HTR-8/SVneo (cell line): ENCODE data around the gene RPS6KA2.
"Not testable (repeated sequence)": the region's sequence is repeated elsewhere in the genome, so short reads cannot be mapped to it uniquely, and the experiment has no call there.

ENCODE experiments used
- DNase-seq: peaks from one replicate; pipeline ENCODE4 v3.0.0; 2011; ENCODE audit warnings: low spot score, mixed read lengths; ENCODE audit not compliant: insufficient read length
- FAIRE-seq: peaks from 2 replicates; lab custom pipeline; 2011; peaks lifted over from hg19 to GRCh38; lab: Jason Lieb, UNC

The RPS6KA2 gene

DNA sequence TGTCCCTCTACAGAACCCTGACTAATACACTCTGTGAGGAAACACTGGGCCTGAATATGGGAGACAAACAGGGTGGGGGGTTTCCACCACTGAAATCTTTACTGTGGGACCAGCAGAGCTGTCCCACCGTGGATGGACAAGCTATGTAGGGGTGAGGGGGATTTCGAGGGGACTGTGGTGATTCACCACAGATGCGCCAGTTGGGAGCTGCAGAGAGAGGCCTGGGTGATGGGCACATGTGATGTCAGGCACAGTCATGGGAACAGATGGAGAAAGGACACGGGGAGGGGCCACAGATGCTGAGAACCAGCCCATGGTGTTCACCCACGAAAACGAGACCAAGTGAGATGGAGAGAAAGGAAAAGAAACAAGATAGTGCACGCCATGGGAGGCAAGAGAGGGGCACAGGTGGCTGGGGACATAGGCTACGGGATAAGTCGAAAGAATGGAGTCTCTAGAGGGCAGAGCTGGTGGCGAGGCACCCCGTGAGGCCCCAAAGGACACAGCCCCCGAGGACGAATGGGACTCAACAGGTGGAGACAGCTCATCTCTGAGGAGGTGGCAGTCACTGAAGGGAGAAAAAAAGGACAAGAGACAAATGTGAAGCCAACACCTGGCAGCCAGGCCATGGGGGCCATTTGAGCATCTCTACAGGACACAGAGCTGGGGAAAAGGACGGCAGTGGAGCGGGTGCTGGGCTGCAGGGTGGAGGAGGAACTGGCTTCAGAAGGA, 30.1 kb downstream of the RPS6KA2 start:
- FAIRE-seq = no peak
- DNase-seq = no peak

DNA sequence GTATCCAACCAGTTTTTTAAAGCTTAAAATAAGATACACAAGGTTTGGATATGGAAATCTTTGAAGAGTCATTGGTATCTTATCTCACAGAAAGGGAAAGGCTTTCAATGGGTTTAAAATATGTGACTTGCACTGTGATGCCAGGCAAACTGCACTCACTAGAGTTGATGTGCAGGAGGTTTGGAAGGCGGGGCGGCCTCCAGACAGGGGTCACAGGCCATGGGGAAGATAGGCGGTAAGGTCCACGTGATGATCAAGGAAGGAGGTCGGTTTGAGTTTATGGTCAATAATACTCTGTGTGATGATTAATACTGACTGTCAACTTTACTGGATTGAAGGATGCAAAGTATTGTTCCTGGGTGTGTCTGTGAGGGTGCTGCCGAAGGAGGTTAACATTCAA, 31.1 kb downstream of the RPS6KA2 start:
- FAIRE-seq (no peak), DNase-seq (no peak)

DNA sequence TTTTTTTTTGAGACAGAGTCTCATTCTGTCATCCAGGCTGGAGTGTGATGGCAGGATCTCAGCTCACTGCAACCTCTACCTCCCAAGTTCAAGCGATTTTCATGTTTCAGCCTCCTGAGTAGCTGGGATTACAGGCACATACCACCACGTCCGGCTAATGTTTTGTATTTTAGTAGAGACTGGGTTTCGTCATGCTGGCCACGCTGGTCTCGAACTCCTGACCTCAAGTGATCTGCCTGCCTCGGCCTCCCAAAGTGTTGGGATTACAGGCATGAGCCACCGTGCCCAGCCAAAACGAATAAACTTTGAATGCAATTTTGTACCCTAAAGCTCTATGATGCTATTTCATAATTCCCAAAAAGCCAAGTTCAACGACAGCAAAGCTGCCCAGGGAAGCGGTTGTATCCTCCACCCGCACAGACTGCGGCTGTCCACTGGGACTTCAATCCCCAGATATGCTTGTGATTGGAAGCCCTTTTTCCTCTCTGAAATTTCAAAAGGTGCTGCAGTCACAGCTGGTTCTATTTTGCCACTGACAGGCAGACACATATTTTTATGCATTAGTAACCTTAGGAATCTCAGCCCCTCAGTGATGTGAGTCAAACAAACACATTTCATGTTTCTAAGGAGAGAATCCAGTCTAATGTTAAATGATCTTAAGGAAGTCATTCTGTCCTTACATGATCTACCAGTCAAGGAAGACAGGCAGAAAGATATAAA, 31.8 kb downstream of the RPS6KA2 start:
- FAIRE-seq = no peak
- no peak for DNase-seq

DNA sequence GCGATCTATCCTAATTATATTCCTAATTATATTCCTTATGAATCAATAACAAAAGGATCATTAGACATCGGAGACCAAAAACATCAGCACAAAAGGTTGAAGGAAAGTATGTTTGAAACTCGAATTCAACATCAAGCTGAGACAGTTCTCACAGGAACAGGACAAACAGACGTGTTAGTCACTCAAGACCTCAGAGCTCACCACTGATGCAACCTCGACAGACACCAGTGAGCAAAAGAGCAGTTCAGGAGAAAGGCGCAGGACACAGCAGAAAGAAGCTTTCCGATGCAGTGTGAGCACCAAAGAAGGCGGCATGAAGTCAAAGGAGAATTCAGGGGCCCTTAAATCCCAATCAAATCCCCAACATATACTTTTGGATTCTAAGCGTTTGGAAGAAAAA, 34.2 kb downstream of the RPS6KA2 start:
- DNase-seq = no peak

DNA sequence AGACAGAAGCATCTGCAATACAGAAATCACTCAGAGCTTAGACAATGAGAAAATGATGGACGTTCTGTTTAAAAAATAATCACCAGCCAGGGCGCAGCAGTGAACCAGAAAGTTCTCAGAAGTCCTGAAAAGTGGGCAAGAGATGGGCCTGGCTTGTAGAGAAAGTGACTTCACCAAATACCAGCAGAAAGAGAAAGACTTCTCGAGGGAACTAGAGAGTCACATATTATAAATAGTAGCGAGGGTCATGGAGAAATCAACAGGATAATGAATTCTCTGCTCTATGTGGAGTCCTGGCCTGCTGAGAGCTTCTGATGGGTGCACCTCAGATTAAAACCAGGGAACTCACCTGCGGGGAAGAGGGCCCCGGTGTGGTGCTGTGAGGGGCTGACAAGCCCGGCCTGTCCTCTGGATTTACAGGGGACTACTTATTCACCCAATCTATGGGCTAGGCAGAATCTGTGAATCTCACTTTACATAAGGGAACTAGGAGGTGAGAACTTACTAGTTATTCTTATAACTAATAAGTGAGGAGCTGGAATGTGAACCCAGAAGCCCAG, 35.0 kb downstream of the RPS6KA2 start:
- no peak for DNase-seq
- no peak for FAIRE-seq

More for the DNA sequence above, 34.2 kb downstream of the RPS6KA2 start:
- FAIRE-seq = no peak

DNA sequence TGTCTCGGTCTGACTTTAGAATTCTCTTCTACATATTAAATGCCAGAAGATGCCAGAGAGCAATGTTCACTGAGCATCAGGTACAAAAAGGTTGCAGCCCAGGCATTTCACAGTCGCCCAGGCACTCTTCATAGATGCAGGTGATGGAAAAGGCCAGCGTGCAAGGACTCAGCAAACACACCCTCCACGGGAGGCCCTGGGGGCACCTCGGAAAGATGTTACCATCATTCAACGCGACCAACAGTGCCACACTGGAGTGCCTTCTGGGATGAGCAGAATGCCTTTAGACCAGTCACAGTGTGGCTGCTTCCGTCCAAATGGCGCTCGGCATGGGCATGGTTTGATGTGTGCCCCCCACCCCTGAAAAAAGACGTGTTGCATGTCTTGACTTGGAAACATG, 36.0 kb downstream of the RPS6KA2 start:
- DNase-seq (no peak), FAIRE-seq (no peak)

DNA sequence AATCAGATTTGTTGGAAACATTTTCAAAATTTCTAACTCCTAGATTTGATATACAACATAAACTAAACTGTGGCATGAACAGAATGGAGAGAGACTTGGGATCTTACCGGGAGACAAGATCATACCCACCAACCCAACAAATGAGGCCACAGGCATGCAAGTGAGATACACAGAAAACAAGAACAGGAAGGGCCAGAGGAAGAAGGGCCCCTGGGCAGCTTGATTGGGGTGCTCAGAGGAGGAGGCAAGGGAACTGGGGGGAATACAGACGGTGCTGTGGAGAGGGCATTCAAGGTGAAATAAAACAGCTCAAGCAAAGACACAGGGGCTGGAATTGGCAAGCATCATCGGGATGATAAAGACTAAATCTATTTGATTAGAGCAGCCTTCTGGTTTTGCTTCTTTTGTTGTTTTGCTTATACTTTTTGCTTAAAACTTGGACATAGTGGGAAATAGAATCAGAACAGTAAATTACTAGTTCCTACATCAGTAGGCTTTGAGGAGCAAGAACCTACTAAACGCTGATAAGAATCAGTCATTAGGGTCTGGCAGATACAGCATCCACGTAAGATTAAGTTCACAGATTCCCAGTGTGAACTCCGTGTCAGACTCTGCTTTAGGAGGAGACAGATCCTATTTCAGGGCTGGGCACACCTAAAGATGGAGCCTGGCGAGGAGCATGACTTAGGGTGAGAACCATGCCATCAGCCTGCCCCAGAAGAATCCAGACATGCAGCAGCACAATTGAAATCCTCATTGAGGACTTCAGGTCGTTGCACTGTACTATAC, 37.1 kb downstream of the RPS6KA2 start:
- no peak for FAIRE-seq

DNA sequence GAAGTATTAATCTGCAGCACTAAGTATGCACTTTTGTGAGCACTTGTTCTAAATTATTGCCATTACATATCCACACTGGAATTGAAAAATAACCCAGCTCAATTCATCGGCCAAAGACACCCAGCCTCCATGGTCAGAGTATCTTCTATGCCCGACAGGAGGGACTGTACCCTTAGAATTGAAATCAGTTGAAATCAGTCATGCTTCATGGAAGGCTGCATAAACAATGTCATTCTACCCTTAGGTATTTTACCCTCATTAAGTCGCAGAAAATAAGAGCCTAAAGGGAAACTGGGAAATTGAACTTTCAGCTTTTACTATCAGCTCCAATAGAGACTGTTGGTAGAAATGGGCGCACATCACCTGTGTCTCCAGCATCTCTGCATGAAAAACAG, 37.7 kb downstream of the RPS6KA2 start:
- DNase-seq = no peak

More for the DNA sequence above, 37.1 kb downstream of the RPS6KA2 start:
- no peak for DNase-seq

DNA sequence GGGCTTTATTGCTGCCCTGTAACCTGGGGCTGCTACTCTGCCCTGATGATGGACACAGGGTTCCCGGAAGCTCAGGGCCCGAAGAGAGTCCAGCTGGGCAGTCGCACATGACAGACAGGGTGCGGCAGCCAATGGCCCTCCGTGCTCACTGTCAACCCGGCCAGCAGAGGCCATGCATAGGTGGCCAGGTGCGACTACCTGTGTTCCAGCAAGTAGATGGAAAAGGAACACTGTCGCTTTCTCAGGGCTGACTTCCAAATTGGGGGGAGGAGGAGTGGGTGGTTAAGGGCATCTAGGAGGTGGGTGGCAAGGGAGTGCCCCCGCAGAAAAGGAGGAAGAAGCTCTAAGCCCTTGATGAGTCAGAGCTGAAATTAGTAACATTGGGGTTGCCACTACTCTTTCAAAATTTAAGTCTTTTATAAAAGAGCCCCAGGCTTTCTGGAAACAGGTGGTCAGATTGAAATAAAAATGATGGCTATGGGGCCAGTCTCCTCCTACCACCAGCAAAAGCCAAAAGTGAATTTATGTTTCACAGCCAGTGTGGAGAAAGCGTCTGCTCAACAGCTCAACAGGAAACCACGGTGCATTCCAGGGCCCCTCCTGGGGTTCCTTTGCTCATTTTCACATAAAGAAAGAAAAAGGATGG, 38.2 kb downstream of the RPS6KA2 start:
- FAIRE-seq (no peak), DNase-seq (no peak)

More for the DNA sequence above, 37.7 kb downstream of the RPS6KA2 start:
- FAIRE-seq = no peak

DNA sequence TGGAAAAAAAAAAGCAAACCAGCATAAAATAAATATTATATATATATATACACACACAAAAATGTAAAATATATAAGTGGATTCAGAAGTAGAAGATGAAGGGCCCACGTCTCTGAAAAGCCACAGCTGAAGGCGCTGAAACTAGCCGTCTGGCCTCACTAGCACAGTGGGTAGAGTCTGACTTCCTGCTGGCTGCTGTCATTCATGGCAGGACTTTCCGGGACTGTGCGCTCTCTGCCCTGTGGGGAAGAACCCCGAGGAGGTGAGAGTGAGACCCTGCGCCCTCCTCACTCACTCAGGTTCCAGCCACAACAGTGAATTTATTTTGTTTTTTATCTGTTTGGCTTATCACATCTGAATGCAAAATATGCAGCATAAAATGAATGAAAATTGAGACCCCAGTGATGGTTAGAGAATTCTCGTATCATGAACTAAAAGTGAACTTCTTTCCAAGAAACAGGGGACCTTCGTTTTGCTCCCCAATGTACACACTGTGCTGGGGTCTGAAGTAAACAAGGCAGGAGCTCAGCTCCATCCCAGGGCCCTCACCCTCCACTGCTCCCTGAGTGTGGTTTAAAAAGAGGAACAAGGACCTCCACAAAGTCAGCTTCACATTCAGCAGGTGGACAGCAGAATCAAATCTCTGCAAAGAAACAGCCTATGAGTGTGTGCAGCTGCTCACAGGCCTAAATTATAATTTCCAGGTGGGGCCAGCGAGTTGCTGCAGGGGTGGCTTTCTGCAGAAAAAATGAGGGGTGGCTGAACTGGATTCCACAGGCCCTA, 39.2 kb downstream of the RPS6KA2 start:
- FAIRE-seq (no peak), DNase-seq (no peak)

DNA sequence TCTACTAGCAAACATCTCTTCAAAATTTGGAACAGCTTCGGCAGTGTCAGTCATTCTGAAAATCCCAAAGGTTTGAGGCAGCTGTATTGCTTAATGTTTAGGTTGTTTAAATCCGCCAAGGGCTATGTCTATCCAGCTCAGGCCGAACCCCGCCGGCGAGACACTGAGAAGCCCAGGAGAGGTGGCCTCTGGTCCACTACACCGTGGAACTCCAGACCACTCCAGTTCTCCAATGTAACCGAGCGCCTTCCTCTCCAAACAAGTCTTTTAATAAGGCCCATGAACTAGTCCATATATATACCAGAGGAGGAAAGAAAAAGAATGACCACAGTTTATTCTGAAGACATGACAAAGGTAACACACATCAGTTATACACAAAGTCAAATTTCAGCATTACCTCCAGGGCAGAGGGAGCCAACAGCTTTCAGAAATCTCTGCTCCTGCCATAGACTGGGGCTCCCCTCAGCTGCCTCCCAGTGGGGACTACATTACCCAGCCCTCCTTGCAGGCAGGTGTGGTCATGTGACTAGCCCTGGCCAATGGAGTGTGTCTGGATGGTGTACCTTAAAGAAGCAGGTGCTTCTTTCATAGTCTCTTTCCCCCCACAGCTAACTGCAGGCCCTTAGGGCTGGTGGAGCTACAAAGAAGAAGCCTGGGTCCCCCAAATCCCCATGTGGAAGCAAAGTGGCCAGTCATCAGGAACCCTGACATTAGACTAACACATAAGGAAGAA, 40.5 kb downstream of the RPS6KA2 start, which contains the start of gene RAMACL:
TSS of gene RAMACL (minus strand) at position 255 of the 733 bp plus-strand sequence. CDS start at position 54, 201 bp downstream.
- FAIRE-seq (no peak), DNase-seq (no peak)

DNA sequence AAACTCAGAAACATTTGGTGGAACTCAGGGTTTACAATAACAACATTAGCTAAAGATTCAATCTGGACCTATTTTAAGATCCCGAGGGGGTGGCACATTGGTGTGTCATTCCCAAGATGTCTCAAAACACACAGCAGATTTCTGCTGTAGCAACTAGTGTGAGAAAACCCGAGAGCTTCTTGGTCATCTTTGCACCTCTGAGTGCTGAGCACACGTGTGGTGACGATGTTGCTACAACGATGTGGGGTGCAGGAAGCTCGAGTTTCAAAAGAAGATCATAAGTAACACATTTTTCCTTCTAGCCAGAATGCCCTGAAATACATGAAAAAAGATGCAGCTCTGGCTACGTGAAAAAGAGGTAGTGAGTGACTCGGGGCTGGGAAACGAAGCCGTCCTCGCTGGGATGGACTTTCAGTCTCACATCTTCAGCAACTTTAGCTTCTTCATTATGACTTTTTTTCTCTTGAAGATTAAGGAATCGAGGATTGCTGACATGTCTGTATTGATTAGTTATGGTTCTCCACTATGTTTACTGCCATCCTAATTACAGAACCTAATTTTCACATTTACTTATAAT, 42.1 kb downstream of the RPS6KA2 start:
- DNase-seq = no peak
- FAIRE-seq = no peak

DNA sequence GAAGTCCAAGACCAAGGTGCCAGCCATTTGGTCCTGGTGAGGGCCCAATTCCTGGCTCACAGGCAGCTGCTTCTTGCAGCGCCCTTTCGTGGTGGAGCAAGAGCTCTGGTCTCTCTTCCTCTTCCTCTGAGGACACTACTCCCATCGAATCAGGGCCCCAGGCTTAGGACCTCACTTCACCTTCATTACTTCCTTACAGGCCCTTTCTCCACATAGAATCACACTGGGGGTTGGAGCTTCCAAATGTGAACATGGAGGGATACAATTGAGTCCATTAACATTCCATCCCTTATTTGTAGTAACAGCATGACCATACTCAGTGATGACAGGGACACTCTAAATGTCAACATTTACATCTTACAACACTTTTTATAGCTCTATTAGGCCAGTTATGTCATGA, 42.9 kb downstream of the RPS6KA2 start:
- DNase-seq = no peak
- no peak for FAIRE-seq

DNA sequence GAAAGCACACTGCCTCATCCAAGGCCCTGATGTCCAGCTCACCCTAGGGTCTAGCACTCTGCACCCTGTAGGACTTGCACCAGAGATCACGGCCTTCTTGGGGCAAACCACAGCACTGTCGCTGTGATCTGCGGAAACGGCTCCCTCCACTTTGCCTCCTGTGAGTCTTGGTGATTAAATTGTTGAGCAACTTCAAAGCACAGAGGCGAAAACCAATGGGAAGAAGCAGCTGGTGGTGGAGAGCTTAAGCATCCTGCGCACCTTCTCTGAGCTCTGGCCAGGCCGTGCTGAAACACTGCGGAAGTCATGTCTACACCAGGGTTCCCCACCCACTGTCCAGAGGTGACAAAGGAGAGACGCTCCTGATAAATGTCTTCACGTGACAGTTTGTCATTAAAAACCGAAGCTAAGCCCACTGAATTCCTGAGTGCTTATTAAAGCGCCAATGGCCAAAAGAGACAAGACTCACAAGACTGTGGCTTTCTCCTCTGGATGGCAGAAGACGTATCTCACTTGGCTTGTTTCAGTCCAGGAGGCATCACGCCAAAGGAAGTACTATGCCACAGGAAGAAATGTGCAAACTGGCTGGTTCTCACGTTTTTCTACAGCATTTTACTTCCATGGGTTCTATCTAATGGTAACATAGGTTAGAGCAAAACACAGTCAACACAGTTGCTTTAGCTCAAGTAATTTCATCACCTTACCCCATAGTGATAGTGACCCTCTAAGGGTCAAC, 43.7 kb downstream of the RPS6KA2 start:
- no peak for DNase-seq
- no peak for FAIRE-seq

DNA sequence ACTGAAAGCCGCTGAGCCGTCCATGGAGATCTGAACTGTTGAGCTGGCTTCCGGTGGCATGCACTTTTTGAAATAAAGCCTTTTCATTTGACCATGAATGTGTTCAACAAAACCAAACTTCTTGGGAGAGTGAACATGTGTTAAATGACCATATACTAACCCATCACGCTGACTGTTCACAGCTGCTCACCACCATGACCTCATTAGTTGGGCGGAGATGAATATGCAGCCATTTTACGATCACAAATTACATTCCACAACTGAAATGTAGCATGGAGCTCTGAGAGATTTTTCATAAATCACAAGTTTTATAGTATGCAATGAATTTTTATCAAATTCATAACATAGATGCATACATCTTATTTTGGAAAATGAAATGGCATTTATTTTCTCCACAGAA, 44.8 kb downstream of the RPS6KA2 start:
- DNase-seq = no peak

DNA sequence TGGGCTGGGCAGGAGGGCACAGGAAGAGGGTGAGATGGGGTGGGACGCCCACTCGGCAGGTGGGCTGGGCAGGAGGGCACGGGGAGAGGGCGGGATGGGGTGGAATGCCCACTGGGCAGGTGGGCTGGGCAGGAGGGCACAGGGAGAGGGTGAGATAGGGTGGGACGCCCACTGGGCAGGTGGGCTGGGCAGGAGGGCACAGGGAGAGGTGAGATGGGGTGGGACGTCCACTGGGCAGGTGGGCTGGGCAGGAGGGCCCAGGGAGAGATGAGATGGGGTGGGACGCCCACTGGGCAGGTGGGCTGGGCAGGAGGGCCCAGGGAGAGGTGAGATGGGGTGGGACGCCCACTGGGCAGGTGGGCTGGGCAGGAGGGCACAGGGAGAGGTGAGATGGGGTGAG, 45.2 kb downstream of the RPS6KA2 start:
- not testable (repeated sequence) for DNase-seq, FAIRE-seq

More for the DNA sequence above, 44.8 kb downstream of the RPS6KA2 start:
- no peak for FAIRE-seq

DNA sequence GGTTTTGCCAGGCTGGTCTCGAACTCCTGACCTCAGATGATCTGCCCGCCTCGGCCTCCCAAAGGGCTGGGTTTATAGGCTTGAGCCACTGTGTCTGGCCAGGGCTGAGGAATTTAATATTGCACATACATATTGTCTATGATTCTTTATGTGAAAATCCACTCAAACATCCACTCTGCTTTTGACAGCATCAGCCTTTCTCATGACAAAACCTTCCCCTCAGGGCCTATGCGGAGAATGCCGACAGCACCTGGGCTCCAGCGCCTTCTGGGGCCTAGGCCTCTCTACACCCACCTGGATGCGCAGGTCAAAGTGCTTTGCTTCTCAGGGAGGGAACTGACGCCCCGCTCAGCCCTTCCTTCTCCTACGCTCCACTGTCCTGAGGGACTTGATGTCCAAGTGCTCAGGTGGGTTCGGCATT, 46.0 kb downstream of the RPS6KA2 start:
- DNase-seq (no peak), FAIRE-seq (no peak)
